Measurements from ENCODE around the gene CYLD. TPM values are rescaled to one million over a fixed set of nuclear protein-coding genes. Genes with fewer than 3 reads are reported as not detected.

Gene CYLD
- total RNA-seq, 1 experiment from 2014 or later = 28.7 TPM

DNA sequence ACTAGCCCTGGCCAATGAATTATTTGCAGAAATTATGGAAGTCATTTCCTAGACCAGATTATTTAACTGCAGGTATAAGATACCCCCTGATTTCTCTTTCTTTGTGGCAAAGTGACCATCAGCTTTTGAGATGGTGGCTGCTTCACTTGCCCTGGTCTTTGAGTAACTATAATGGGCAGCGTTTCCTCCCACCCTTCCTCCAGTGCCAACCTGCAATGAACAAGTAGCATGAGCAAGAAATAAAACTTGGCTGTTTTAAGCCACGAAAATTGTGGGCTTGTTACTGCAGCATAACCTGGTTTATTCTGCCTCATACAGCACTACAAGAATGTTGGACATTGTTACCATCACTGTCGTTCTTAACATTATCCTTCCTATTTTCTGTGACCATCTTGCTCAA lies 105.3 kb downstream of the CYLD start:
- no peaks in the 10 kb centered on the region for H3K36me3 ChIP-seq

DNA sequence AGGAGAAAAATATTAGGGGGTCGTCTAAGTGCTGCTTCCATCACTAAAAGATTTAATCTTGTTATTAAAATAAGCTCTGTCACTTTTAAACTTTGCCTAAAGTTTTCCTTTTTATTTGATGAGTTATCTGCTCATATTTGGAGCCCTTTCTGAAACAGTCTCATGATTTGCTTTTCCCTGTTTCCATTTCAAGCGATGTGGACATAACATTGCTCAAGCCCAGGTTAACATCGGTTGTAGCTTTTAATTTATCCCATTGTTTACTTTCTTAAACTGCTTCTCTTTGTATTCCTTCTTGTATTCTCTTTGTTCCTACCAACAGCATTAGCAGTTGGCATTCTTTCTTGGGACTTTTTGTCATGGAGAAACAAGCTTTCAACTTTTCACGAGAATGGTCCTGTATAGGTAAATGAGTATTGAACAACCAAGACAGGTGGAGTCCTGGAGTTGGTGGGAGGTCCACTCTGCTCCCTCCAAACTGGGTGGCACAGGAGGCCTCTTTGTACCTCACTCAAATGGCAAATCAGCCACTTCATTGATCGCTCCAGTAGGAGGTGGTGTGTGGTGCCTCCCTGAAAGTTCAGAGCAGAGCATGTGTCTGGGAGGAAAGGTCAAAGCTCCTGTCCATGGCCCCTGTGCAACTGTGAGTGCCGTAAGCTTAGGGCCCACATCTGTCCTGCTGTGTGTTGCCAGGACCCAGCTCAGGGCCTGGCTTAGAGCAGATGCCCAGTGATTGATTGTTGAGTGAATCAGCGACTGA lies 107.0 kb downstream of the CYLD start:
- H3K36me3 ChIP-seq = no peaks in the 10 kb centered on the region
- H3K9me3 ChIP-seq (replicated peaks) = no peaks in the 10 kb centered on the region
- H3K4me3 ChIP-seq = no peak overlapping the region
- peaks cover 11% of the 10 kb centered on the region for H3K4me1 ChIP-seq (replicated peaks)
- no peaks in the 10 kb centered on the region; the same call in 1 of the 2 replicates for H3K27me3 ChIP-seq (replicated peaks)
- peak in 1 of 2 experiments; percentile 11 for DNase-seq (ENCODE audit: low read depth in 1 of 2, low spot score in 2 of 2)
- H3K27ac ChIP-seq = no peak overlapping the region

More for the DNA sequence above, 105.3 kb downstream of the CYLD start:
- H3K27me3 ChIP-seq (replicated peaks) = no peaks in the 10 kb centered on the region; the same call in 1 of the 2 replicates
- H3K4me3 ChIP-seq = no peak overlapping the region
- H3K9me3 ChIP-seq (replicated peaks) = no peaks in the 10 kb centered on the region
- H3K27ac ChIP-seq = no peak overlapping the region
- no peak for DNase-seq (ENCODE audit: low read depth in 1 of 2, low spot score in 2 of 2)
- peaks cover 20% of the 10 kb centered on the region for H3K4me1 ChIP-seq (replicated peaks)

Other genes with a start within 250 kb of the CYLD start
- 0.06 and 0.42 TPM in 2 replicates for gene NKD1, start 193.7 kb upstream of the CYLD start, total RNA-seq (2014; rRNA removed; shearing (Covaris generic))
- gene SNX20, start 60.8 kb upstream of the CYLD start, total RNA-seq (2014; rRNA removed; shearing (Covaris generic)) = not detected in 2 replicates
- 0.05 TPM in 1 of 2 replicates, not detected in the other for gene NOD2, start 48.5 kb upstream of the CYLD start, total RNA-seq (2014; rRNA removed; shearing (Covaris generic))